Measurements from ENCODE around the gene GAL3ST2.

DNA sequence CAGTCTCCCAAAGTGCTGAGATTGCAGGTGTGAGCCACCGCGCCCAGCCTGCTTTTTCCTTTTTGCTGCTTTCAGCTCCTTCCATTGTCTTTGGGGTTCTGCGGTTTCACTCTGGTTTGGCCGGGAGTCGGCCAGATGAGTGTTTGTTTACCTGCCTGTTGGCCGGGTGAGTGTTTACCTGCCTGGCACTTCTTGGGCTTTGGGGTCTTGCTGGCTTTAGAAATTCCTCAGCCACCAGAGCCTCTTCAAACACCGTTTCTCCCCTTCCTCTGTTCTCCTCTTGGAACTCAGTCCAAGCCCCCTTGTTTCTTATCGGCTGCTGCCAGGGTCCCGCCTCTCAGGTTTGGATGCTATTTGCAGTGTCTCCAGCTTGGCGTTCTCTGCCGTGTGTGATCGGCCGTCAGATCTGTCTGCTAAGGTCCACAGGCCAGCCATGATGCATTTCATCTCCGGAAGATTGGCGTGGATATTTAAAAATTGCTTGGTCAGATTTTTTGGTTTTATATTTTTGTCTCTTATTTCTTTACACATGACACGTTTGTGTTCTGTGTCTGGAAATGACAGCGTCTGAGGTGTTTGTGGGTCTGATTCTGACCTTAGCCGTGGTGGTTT is 14.2 kb upstream of the GAL3ST2 start:
- TF ChIP-seq CTCF (IDR thresholded peaks at IDR 0.05) (no peak), POLR2A (IDR thresholded peaks at IDR 0.05) (no peak)

All from gastroesophageal sphincter (tissue), 3 donors.